HepG2 (cell line): ENCODE measurements around the gene ABCB8. TPM values are rescaled to one million over a fixed set of nuclear protein-coding genes. Genes with fewer than 3 reads are reported as not detected.
A peak's percentile ranks its signal among the peaks of the same experiment; 100 is the strongest.

ENCODE experiments used
- ATAC-seq: fragments of 200-7000 bp; cut with Tn5 transposase; 3 replicates; pipeline ENCODE4 v1.9.1; 2020; ENCODE audit warnings: mild to moderate bottlenecking, moderate library complexity
- BruUV-seq: library from RNA; stranded (reverse); fragments of 400-500 nt; replicated peaks from 2 replicates; lab custom pipeline; 2021; lab: Mats Ljungman, UMichigan
- CTCF ChIA-PET: fragments of 300-600 bp; formaldehyde crosslinking; extraction: SDS; loops from one replicate; lab custom pipeline; 2021; ENCODE audit warnings: low total read pairs, inconsistent platforms, low intra/inter-chr PET ratio; lab: Yijun Ruan, JAX
- POLR2A ChIA-PET: fragments of 350-600 bp; sonication (Branson Sonifier 250); formaldehyde crosslinking; loops from one replicate; lab custom pipeline; 2020; ENCODE audit warnings: antibody characterized with exemption, inconsistent platforms; lab: Yijun Ruan, JAX
- DNase-seq: peaks from one replicate; pipeline ENCODE4 v3.0.0-alpha.2; 2015; ENCODE audit warnings: low spot score
- FAIRE-seq: peaks from 3 replicates; lab custom pipeline; 2011; peaks lifted over from hg19 to GRCh38; lab: Jason Lieb, UNC
- H2AFZ ChIP-seq: one replicate; pipeline ENCODE4 v1.6.1; 2011; ENCODE audit warnings: low read length, inconsistent platforms
- H3K27ac ChIP-seq: fragments of 300-600 bp; 3 replicates; pipeline ENCODE4 v1.8.0; 2011; ENCODE audit warnings: mixed run types, mild to moderate bottlenecking, mixed read lengths, low read length, inconsistent platforms; ENCODE audit not compliant: insufficient read depth; ENCODE audit errors: extremely low read length
- H3K27me3 ChIP-seq, 2 experiments: fragments of 200-600 bp in 1 of 2; 2 replicates in 1 of 2; 3 replicates in 1 of 2; pipeline versions ENCODE4 v1.6.0 to v1.8.0; 2011; ENCODE audit warnings: low read length in 2 of 2, mild to moderate bottlenecking in 2 of 2, moderate library complexity in 2 of 2, inconsistent platforms in 1 of 2; ENCODE audit not compliant: insufficient read depth in 2 of 2, control insufficient read depth in 1 of 2
- H3K36me3 ChIP-seq, 2 experiments: fragments of 200-600 bp in 1 of 2; replicated peaks in 1 of 2; 2 replicates in 1 of 2; 3 replicates in 1 of 2; pipeline versions ENCODE4 v1.5.1 to v1.8.0; 2011; ENCODE audit warnings: low read length in 2 of 2, inconsistent platforms in 1 of 2; ENCODE audit not compliant: insufficient read depth in 2 of 2, control insufficient read depth in 1 of 2
- H3K4me1 ChIP-seq: 2 replicates; pipeline ENCODE4 v1.5.1; 2012; ENCODE audit warnings: low read length, inconsistent platforms; ENCODE audit not compliant: insufficient read depth
- H3K4me2 ChIP-seq: 2 replicates; pipeline ENCODE4 v1.6.0; 2011; ENCODE audit warnings: low read depth, low read length, inconsistent platforms
- H3K4me3 ChIP-seq, 3 experiments: fragments of 200-600 bp in 1 of 3; sonication (generic), shearing (Covaris generic) in 1 of 3; replicated peaks in 1 of 3; 2 replicates each; pipeline ENCODE4 v1.5.1; 2011 to 2016; ENCODE audit warnings: low read length in 3 of 3, inconsistent platforms in 2 of 3, low read depth in 2 of 3, mild to moderate bottlenecking in 2 of 3, control low read depth in 1 of 3, mixed read lengths in 1 of 3; ENCODE audit not compliant: insufficient read depth in 1 of 3
- H3K79me2 ChIP-seq: one replicate; pipeline ENCODE4 v1.6.1; 2011; ENCODE audit warnings: low read length, inconsistent platforms; ENCODE audit not compliant: insufficient read depth
- H3K9ac ChIP-seq: 2 replicates; pipeline ENCODE4 v1.6.0; 2011; ENCODE audit warnings: mild to moderate bottlenecking, low read depth, low read length, inconsistent platforms; ENCODE audit not compliant: insufficient read depth
- H3K9me3 ChIP-seq: 2 replicates; pipeline ENCODE4 v1.5.1; 2012; ENCODE audit warnings: mild to moderate bottlenecking, low read length
- H4K20me1 ChIP-seq: 2 replicates; pipeline ENCODE4 v1.6.0; 2011; ENCODE audit warnings: inconsistent platforms, mild to moderate bottlenecking, low read length, moderate library complexity; ENCODE audit not compliant: insufficient read depth
- E2F2 ChIP-seq: sonication (generic); formaldehyde crosslinking; IDR thresholded peaks from 2 replicates; pipeline ENCODE4 v1.4.0; 2020; ENCODE audit warnings: missing genetic modification reagents, borderline replicate concordance
- ETS1 ChIP-seq: sonication (generic); formaldehyde crosslinking; IDR thresholded peaks from 2 replicates; pipeline ENCODE4 v1.4.0; 2020; ENCODE audit warnings: missing genetic modification reagents
- MIXL1 ChIP-seq: IDR thresholded peaks from 2 replicates; pipeline ENCODE4 v1.6.1; 2016
- MLXIP ChIP-seq: sonication (generic); formaldehyde crosslinking; IDR thresholded peaks from 2 replicates; pipeline ENCODE4 v1.9.0; 2021; ENCODE audit warnings: missing genetic modification reagents, borderline replicate concordance
- MYPOP ChIP-seq: sonication (generic); formaldehyde crosslinking; IDR thresholded peaks from 2 replicates; pipeline ENCODE4 v1.8.1; 2023; ENCODE audit warnings: mild to moderate bottlenecking, moderate library complexity, missing genetic modification reagents
- RFX1 ChIP-seq: fragments of 450-650 bp; IDR thresholded peaks from 2 replicates; pipeline ENCODE4 v1.6.1; 2017
- TBX2 ChIP-seq: sonication (generic); formaldehyde crosslinking; IDR thresholded peaks from 2 replicates; pipeline ENCODE4 v1.5.0; 2020; ENCODE audit warnings: missing genetic modification reagents, mild to moderate bottlenecking, borderline replicate concordance
- TCF7L2 ChIP-seq: IDR thresholded peaks from 2 replicates; pipeline ENCODE4 v1.6.1; 2011; ENCODE audit warnings: mild to moderate bottlenecking, low read depth, low read length, moderate library complexity
- TP53 ChIP-seq: sonication (generic); formaldehyde crosslinking; conservative IDR thresholded peaks from 2 replicates; pipeline ENCODE4 v1.4.0; 2020; ENCODE audit warnings: missing genetic modification reagents
- XRCC5 ChIP-seq: fragments of 200-400 bp; formaldehyde crosslinking; optimal IDR thresholded peaks from 2 replicates; pipeline ENCODE3; 2017; ENCODE audit warnings: mild to moderate bottlenecking, low read length
- ZMYM4 ChIP-seq: sonication (generic); formaldehyde crosslinking; IDR thresholded peaks from 2 replicates; pipeline ENCODE4 v1.8.1; 2023; ENCODE audit warnings: mild to moderate bottlenecking, missing genetic modification reagents
- ZNF550 ChIP-seq: sonication (generic); formaldehyde crosslinking; IDR thresholded peaks from 2 replicates; pipeline ENCODE4 v1.4.0; 2020; ENCODE audit warnings: mild to moderate bottlenecking, missing genetic modification reagents, borderline replicate concordance
- ZNF556 ChIP-seq: sonication (generic); formaldehyde crosslinking; IDR thresholded peaks from 2 replicates; pipeline ENCODE4 v1.4.0; 2020; ENCODE audit warnings: mild to moderate bottlenecking, missing genetic modification reagents, borderline replicate concordance
- ZNF777 ChIP-seq: sonication (generic); formaldehyde crosslinking; IDR thresholded peaks from 2 replicates; pipeline ENCODE4 v1.4.0; 2020; ENCODE audit warnings: missing genetic modification reagents
- ZNF782 ChIP-seq: sonication (generic); formaldehyde crosslinking; IDR thresholded peaks from 2 replicates; pipeline ENCODE4 v1.4.0; 2020; ENCODE audit warnings: missing genetic modification reagents, mild to moderate bottlenecking, borderline replicate concordance
- ZUFSP ChIP-seq: sonication (generic); formaldehyde crosslinking; IDR thresholded peaks from 2 replicates; pipeline ENCODE4 v1.9.0; 2021; ENCODE audit warnings: missing genetic modification reagents, mild to moderate bottlenecking, borderline replicate concordance
- WGBS: methylation state at CpG from one replicate; pipeline ENCODE4 v1.1.6; 2017; ENCODE audit warnings: low lambda C conversion rate; 5-methylcytosine and 5-hydroxymethylcytosine counted together
- in situ Hi-C: cut with HindIII; loops from 2 replicates; pipeline ENCODE4 v1.10.0; 2017; ENCODE audit warnings: low pct_unique_long_range_greater_than_20kb; ENCODE audit not compliant: extremely low pct_ligation_motif_present
- intact Hi-C: fragments of 100-400 bp; cut with micrococcal nuclease; formaldehyde crosslinking; loops from one replicate; pipeline ENCODE4 v1.10.0; 2022; ENCODE audit not compliant: unreplicated experiment
- polyA plus RNA-seq, 8 experiments: library from polyadenylated mRNA; depleted of rRNA in 3 of 8; stranded (reverse) in 7 of 8; unstranded in 1 of 8; fragments of >200 nt; fragmentation: Illumina TruSeq in 4 of 8; extraction: Trizol in 4 of 8; gene quantifications; 2 replicates each; pipeline versions ENCODE4 v1.2.1 to v1.2.3, GENCODE V29; 2011 to 2016; ENCODE audit warnings: low read depth in 4 of 8, missing spikeins in 1 of 8, mixed read lengths in 1 of 8; ENCODE audit not compliant: insufficient read depth in 1 of 8
- total RNA-seq, 5 experiments: library from RNA; depleted of rRNA; stranded (reverse); fragments of >200 nt; fragmentation: Illumina TruSeq; extraction: Trizol; gene quantifications; 2 replicates each; pipeline ENCODE4 v1.2.3, GENCODE V29; 2016; ENCODE audit warnings: low read depth in 1 of 5

ABCB8 gene
- total and polyA plus RNA-seq, 2 of the 13 experiments (the other 11 are each of a cell fraction or from before 2014, with no cell fraction given) = 6.6 to 16.7 TPM

GRCh38 chr7:150982351-150982750 is 45.9 kb upstream of the ABCB8 start (continued):
- TF ChIP-seq ETS1 (CRISPR knock-in tag) = no peak
- TF ChIP-seq ZNF777 (CRISPR knock-in tag) = no peak
- no peak for TF ChIP-seq TCF7L2
- no peak for TF ChIP-seq E2F2 (CRISPR knock-in tag)
- no peak for TF ChIP-seq ZNF782 (CRISPR knock-in tag)
- no peak for TF ChIP-seq TP53 (CRISPR knock-in tag)
- no peak for TF ChIP-seq ZMYM4 (CRISPR knock-in tag)
- TF ChIP-seq ZNF556 = no peak
- no peak for TF ChIP-seq ZNF550
- no peak for TF ChIP-seq TBX2

- Histone ChIP-seq H3K27me3 (peaks cover 1 to 42% of the 10 kb centered on the region in 2 experiments; a peak in 4 of 5 replicates), H3K9ac (no peak overlapping the region), H3K4me1 (peaks cover 1% of the 10 kb centered on the region; the same call in 1 of the 2 replicates), H3K4me3 (no peak overlapping the region), H3K79me2 (no peaks in the 10 kb centered on the region), H3K27ac (no peak overlapping the region), H3K9me3 (no peaks in the 10 kb centered on the region), H4K20me1 (0 out of 2 replicates have a peak, but pooled peaks cover 5% of the 10 kb centered on the region), H3K36me3 (no peaks in the 10 kb centered on the region), H3K4me2 (no peak overlapping the region), H2AFZ (no peak overlapping the region)
- ChIA-PET POLR2A (no interaction called here), CTCF (no interaction called here)
- WGBS = 8% methylated on average over 2 of the region's 2 CpGs
- ATAC-seq = no peak
- in situ Hi-C loops = no loop called here
- no TSS peak for BruUV-seq
- intact Hi-C loops = no loop called here
- no peak for DNase-seq
- no peak for FAIRE-seq
- TF ChIP-seq MYPOP (CRISPR knock-in tag) = 0 out of 2 replicates have a peak, but pooled peaks have one; percentile 36
- TF ChIP-seq MLXIP = peak; percentile 61; the same call in 1 of the 2 replicates
- TF ChIP-seq RFX1 = no peak
- TF ChIP-seq ZUFSP = no peak
- TF ChIP-seq MIXL1 (CRISPR knock-in tag) = peak; percentile 52; the same call in 1 of the 2 replicates
- TF ChIP-seq XRCC5 = peak; percentile 15
These were observed 44.3 kb upstream of the ABCB8 start for GRCh38 chr7:150983893-150984368.
